ENCODE results near the gene DEGS2.

Gene DEGS2

DNA sequence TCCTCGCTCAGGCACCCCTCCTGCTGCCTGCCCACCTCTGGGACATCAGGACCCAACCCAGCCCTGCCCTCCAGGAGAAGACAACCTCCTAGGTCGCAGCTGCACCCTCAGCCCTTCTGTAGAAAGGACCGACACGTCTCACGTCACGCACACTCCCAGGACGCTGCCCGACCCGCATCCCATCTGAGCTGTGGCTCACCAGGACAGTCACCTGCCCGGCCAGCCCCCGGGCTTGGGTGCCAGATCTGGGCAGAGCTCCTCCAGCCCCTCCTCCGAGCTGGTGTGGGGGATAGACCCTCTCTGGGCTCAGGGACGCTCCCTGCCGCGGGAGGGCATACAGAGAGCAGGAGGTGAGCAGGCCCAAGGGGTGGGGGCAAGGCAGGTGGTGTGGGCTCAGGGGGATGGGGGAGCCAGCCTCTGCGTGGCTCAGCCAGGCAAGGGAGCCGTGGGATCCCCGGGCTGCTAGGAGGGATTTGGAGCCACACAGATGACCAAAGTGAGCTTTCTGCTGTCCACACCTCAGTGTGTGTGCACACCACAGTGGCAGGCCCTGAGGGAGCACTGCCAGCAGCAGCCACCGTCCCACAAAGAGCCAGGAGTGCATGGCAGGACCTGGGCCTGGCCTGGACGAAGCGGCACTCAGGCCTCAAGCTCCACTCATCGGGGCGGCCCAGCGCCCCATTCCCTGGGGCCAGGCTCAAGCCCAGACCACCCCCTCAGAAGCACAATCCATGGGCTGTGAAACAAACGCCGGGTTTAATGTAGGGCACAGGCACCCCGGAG lies 13.6 kb downstream of the DEGS2 start:
- TF ChIP-seq, protein P1, sequence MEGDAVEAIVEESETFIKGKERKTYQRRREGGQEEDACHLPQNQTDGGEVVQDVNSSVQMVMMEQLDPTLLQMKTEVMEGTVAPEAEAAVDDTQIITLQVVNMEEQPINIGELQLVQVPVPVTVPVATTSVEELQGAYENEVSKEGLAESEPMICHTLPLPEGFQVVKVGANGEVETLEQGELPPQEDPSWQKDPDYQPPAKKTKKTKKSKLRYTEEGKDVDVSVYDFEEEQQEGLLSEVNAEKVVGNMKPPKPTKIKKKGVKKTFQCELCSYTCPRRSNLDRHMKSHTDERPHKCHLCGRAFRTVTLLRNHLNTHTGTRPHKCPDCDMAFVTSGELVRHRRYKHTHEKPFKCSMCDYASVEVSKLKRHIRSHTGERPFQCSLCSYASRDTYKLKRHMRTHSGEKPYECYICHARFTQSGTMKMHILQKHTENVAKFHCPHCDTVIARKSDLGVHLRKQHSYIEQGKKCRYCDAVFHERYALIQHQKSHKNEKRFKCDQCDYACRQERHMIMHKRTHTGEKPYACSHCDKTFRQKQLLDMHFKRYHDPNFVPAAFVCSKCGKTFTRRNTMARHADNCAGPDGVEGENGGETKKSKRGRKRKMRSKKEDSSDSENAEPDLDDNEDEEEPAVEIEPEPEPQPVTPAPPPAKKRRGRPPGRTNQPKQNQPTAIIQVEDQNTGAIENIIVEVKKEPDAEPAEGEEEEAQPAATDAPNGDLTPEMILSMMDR (IDR thresholded peaks at IDR 0.05; ENCODE audit: low read depth, low read length) = no peak
- no peak for DNase-seq (ENCODE audit: extremely low read depth, low read depth)

DNA sequence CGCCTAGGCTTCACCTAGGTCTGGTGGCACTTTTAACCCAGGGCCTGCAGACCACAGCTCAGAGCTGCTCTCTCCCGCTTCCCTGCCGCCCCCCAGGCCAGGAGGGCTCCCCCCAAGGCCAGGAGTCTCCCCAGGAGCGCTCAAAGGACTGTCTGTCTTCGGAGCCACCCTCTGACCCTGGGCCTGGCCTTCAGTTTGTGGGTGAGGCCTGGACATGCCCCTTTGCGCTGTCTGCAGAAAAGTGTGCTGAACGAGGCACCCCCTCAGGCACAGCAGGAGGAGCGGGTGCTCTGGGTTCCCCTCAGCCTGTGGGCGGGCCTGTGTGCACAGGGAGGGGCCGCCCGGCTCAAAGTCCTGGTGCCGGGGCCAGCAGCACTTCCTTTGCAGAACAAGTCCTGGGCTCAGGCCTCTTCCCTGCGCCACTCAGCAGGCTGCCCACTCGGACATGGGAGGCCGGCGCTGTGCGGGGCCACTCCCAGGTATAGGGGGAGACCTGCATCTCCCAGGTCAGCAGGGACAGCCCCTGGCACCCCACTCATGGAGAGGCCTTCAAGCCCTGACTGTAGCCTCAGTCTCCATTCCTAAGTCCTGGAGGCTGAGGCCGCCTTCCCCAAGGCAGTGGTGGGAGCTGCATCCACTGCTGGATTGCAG lies 14.3 kb downstream of the DEGS2 start:
- TF ChIP-seq, protein P1 (IDR thresholded peaks at IDR 0.05; ENCODE audit: low read depth, low read length) = no peak
- DNase-seq (ENCODE audit: extremely low read depth, low read depth) = no peak

DNA sequence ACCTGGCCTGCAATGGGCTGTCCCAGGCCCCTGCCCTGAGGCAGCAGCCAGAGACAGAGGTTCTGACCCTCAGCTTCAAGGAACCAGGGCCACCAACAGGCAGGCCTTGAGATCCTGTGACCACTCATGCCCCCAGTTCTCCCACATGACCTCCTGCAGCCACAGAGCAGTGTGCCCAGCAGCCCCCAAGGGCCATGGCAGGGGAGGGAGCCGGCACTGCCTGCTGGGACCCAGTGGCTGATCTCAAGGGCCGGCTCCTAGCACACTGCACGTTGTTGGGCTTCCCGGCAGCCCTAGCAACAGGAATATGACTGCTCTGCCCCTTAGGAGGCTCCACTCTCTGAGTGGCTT lies 14.8 kb downstream of the DEGS2 start:
- TF ChIP-seq, protein P1 (IDR thresholded peaks at IDR 0.05; ENCODE audit: low read depth, low read length) = no peak
- no peak for DNase-seq (ENCODE audit: extremely low read depth, low read depth)

DNA sequence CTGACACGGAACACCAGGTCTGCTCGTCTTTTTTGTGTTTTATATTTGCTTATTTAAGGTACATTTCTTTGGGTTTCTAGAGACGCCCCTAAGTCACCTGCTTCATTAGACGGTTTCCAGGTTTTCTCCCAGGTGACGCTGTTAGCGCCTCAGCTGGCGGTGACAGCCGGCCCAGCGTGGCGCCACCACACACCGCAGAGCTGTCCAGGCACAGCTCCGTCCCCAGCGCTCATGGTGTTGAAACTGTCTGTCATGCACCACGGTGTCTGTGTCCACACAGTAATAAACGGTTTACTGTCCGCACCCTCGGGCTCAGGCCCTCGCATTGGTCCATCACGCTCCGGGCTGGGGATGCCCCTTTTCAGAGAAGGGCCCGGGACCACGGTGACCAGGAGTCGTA lies 15.5 kb downstream of the DEGS2 start:
- DNase-seq (ENCODE audit: extremely low read depth, low read depth) = no peak
- TF ChIP-seq, protein P1 (IDR thresholded peaks at IDR 0.05; ENCODE audit: low read depth, low read length) = no peak

DNA sequence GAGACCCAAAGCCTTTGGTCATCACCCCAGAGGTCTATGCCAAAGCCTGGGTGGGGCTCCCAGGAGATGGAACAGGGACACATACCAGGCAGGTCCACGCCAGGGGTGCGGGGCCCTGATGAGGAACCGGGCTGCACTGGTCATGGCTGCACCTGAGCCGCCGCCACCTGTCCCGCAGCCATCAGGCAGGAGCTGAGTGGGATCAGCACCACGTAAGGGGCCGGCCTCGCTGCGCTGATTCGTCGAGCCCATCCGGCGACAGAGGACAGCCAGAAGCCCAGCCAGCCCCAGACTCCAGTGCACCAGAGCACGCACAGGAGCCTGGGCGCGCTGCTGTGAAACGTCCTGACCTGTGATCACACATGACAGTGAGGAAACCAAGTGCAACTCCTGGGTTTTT lies 15.9 kb downstream of the DEGS2 start:
- TF ChIP-seq, protein P1 (IDR thresholded peaks at IDR 0.05; ENCODE audit: low read depth, low read length) = no peak

DNA sequence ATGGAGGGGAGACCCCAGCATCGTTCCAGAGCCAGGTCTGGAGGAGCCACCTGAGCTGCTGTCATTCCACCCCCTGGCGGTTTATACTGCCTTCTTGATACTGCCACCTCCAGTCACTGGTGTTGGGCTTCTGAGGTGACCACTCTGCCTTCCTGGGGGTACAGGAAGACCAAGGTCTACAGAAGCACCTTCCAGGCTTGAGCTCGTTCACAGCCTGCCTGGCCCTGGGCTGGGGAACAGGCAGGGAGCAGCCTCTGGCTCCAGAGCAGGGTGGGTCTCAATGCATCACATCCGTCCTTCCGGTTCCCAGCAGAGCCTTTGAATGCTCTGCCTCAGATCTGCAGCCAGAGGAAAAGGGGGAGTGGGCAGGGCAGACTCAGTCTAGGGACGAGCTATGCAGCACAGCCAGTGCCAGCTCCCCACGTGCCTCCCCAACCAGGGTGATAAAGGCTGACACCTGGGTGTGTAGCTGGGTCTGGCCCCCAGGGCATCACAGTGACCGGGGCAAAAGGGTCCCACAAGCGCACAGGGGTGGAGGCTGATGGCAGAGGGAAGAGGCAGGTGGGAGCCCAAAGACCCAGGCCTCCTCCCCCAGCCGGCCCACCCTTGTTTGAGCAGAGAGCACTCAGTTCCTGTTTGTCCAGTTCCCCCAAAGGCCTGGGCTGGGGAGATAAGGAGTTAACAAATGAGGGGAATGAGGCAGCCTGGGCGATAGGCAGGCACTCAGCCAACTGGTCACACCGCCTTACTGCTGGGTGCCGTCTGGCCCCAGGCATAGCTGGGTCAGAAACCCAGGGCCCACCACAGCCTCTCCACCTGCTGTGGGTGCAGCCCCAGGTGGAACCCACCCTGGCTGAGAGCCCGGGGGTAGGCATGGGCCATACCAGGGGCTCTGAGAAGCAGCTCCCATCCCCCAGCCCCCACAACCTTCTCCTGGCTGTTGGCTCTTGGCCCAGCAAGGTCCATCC lies 17.1 kb downstream of the DEGS2 start:
- no peak for DNase-seq (ENCODE audit: extremely low read depth, low read depth)
- TF ChIP-seq, protein P1 (IDR thresholded peaks at IDR 0.05; ENCODE audit: low read depth, low read length) = no peak

More for the DNA sequence above, 15.9 kb downstream of the DEGS2 start:
- DNase-seq (ENCODE audit: extremely low read depth, low read depth) = no peak

All from AG09319 (cell line).